NCI-H146 treated with DMSO at 0.1 percent for 48 hours (cell line): ENCODE results near the gene IL17C.

Experiments used
- DNase-seq: peaks from one replicate; lab custom pipeline; 2025; ENCODE audit not compliant: unreplicated experiment; lab: John Stamatoyannopoulos, UW

The IL17C gene

GRCh38 chr16:88627531-88628411 lies 10.6 kb upstream of the IL17C start:
- DNase-seq: no peak

DNA sequence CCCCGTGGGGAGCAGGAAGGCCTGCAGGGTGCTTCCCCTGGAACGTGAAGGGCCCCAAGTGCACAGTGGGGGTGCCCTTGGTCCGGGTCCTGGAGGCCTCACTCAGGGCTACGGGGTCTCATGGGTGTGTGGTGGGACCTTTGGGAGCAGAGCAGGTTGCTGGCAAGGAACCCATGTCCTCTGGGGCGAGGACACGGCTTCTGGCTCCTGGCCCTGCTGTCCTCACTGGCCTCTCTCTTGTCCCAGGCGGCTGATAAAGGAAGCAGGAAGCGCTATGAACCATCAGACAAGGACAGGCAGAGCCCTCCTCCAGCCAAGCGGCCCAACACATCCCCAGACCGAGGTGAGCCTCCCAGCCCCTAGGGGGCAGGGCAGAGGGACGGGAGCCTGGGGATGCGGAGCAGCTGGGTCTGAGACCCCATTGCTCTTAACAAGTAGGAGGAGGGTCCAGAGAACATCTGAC lies 9.8 kb upstream of the IL17C start:
- no peak for DNase-seq

GRCh38 chr16:88629835-88630234 lies 8.5 kb upstream of the IL17C start:
- DNase-seq: no peak

DNA sequence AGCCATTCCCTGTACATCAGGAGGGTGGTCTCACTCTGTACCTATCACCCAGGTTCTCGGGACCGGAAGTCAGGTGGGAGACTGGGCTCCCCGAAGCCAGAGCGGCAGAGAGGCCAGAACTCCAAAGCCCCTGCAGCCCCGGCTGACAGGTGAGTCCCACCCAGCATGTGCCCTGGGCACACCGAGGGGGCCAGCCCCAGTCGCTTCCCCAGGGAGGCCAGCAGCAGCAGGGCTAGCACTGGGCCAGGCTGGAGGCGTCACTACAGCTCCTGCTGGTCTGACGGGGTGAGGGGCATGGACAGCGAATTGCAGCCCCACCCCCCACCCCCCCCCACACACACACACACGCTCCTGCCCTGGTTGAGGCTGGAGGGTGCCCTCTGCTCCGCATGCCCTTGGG lies 7.9 kb upstream of the IL17C start:
- DNase-seq: no peak

GRCh38 chr16:88630941-88631340 lies 7.4 kb upstream of the IL17C start:
- DNase-seq: no peak

- DNase-seq: no peak
These were observed 7.0 kb upstream of the IL17C start for GRCh38 chr16:88631384-88631783.

GRCh38 chr16:88631920-88632586 lies 6.3 kb upstream of the IL17C start:
- DNase-seq: no peak

DNA sequence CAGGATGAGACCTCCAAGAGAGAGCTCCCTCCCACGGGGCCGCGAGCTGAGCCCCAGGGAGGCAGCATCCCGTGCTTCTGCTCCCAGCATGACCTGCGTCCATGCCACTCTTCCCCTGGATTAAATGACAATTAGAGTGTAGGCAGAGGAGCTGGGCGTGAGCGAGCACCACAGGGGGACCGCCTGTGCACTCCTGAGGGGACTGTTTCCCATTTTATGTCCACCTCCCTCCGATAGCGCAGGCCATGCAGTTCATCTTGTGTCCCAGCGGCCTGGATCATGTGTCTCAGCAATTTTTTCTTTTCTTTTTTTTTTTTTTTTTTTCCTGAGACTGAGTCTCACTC lies 5.8 kb upstream of the IL17C start:
- DNase-seq: no peak

- DNase-seq: no peak
These were observed 4.7 kb upstream of the IL17C start for GRCh38 chr16:88633684-88634140.

- DNase-seq: no peak
These were observed 4.0 kb upstream of the IL17C start for GRCh38 chr16:88634141-88634993.

DNA sequence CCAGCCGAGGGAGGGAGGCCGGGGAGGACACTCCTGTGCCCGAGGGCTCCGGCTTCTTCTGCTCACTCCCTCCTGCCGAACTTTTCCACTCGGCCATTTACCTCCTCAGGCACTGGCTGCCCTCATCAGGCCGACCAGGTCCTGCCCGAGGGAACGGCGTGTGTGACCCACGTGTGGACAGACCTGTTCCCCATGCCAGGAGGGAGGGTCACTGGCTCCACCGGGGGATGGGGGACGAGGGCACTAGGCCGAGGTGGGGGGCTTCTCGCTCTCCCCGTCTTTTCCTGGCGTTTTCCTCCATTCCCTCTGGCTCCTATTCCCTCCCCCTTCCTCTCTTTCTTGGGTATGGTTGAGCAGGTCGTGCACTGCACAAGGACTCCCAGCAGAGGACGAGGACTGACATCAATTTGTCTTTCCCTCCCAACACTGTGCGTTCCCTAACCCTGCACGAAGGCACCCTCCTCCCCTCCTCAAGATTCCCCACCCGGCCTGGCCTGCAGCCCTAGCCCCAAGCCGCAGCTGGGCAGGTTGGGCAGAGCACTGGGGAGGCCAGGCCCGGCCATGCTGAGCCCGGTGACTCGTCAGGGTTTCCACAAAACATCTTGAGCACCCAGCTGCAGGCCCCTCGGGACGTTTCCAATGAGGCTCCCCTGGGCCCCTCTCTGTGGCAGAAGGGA lies 3.2 kb upstream of the IL17C start:
- no peak for DNase-seq

GRCh38 chr16:88635671-88636319 lies 2.6 kb upstream of the IL17C start:
- DNase-seq: no peak

DNA sequence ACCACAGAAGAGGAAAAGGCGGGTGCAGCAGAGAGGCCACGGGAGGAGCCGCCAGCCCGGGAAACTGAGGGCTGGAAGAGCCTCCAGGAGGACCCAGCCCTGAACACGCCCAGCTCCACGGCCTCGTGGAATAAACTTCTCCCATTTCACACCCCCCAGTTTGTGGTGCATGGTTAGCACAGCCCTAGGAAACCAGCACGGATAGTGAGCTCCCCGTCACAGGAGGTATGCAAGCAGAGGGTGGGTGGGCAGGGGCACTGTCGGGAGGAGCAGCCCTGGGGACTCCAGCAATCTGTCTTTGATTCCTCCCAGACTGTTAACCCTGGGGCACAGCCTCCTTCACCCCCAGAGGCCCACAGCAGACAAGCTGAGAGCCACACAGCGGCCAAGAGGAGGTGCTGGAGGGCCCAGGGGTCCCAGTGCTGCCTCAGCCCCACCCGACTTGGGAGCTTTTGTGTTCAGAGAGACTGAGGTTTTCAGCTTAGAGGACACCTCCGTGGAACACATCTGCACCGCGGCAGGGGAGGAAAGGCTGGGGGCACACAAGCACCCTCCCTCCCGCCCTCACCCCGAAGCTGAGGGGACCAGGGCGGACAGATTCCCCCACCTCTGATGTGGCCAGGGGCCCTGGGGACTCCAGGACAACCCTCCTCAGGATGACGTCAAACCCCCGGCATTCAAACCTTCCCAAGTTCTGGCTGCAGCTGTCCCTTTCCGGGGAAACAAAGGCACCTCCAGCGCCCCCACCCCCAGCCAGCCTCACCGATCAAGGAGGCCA lies 1.7 kb upstream of the IL17C start:
- no peak for DNase-seq

DNA sequence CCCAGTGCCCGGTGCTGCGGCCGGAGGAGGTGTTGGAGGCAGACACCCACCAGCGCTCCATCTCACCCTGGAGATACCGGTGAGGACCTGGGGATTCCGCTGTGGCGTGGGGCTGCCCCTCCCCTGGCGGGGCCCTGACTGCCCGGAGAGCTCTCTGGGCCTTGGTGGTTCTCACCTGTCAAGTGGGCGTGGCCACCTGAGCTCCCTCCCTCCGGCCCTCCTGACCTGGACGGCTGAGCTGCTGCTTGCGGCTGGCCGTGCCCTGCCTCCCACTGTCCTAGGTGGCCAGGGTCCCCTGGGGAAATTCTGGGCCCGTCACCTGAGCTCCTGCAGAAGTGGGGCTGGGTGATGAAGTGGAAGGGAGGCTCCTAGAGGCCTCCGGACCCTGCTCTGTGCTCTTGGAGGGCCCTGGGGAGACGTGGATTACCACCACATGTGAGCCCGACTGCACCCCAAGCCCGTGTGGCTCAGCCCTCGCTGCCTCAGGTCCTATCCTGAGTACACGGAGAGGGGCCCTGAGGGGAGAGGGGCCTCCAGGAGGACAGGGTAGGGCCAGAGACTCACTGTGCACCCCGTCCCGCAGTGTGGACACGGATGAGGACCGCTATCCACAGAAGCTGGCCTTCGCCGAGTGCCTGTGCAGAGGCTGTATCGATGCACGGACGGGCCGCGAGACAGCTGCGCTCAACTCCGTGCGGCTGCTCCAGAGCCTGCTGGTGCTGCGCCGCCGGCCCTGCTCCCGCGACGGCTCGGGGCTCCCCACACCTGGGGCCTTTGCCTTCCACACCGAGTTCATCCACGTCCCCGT lies 1.1 kb downstream of the IL17C start:
- DNase-seq: no peak

GRCh38 chr16:88640039-88640495 lies 1.7 kb downstream of the IL17C start:
- DNase-seq: no peak

GRCh38 chr16:88640498-88641247 lies 2.3 kb downstream of the IL17C start:
- no peak for DNase-seq

- DNase-seq: no peak
These were observed 4.7 kb downstream of the IL17C start for GRCh38 chr16:88642881-88643643.
